Subcutaneous abdominal adipose tissue (tissue), 5 donors: Measurements from ENCODE around the gene CLMN.

Source experiments
- H3K27ac ChIP-seq: one replicate; pipeline ENCODE4 v1.7.0; 2013; ENCODE audit warnings: low read depth, mild to moderate bottlenecking, inconsistent platforms, low read length, moderate library complexity
- H3K27me3 ChIP-seq, 5 donors: one replicate each; pipeline ENCODE4 v1.7.0; 2013; ENCODE audit warnings: low read length in 5 of 5, inconsistent platforms in 1 of 5; ENCODE audit not compliant: control insufficient read depth in 5 of 5, insufficient read depth in 4 of 5
- H3K36me3 ChIP-seq, 5 donors: one replicate each; pipeline ENCODE4 v1.7.0; 2013; ENCODE audit warnings: low read length in 5 of 5; ENCODE audit not compliant: control insufficient read depth in 5 of 5, insufficient read depth in 5 of 5
- H3K4me1 ChIP-seq, 5 donors: one replicate each; pipeline ENCODE4 v1.7.0; 2013; ENCODE audit warnings: low read length in 5 of 5, mild to moderate bottlenecking in 3 of 5, moderate library complexity in 1 of 5; ENCODE audit not compliant: control insufficient read depth in 5 of 5, insufficient read depth in 5 of 5
- H3K4me3 ChIP-seq, 5 donors: one replicate each; pipeline ENCODE4 v1.7.0; 2013; ENCODE audit warnings: low read length in 5 of 5, low read depth in 1 of 5
- H3K9ac ChIP-seq, 5 donors: one replicate each; pipeline ENCODE4 v1.7.0; 2013; ENCODE audit warnings: low read length in 5 of 5, mild to moderate bottlenecking in 4 of 5, moderate library complexity in 3 of 5
- H3K9me3 ChIP-seq, 5 donors: one replicate each; pipeline ENCODE4 v1.7.0; 2013; ENCODE audit warnings: low read length in 5 of 5; ENCODE audit not compliant: control insufficient read depth in 5 of 5
- donor health status: healthy.
- donor health status: healthy.
- donor health status: healthy.
- donor health status: healthy.
- donor health status: healthy.

Gene CLMN

GRCh38 chr14:95227279-95227860, 92.3 kb downstream of the CLMN start:
- no peak overlapping the region for H3K4me3 ChIP-seq
- H3K36me3 ChIP-seq = peaks cover 0 to 3% (median 0%) of the 10 kb centered on the region in 5 donors
- H3K9me3 ChIP-seq = no peaks in the 10 kb centered on the region
- no peaks in the 10 kb centered on the region for H3K27me3 ChIP-seq
- H3K9ac ChIP-seq = no peak overlapping the region
- H3K27ac ChIP-seq = no peak overlapping the region
- H3K4me1 ChIP-seq = peaks cover 0 to 31% (median 28%) of the 10 kb centered on the region in 5 donors

DNA sequence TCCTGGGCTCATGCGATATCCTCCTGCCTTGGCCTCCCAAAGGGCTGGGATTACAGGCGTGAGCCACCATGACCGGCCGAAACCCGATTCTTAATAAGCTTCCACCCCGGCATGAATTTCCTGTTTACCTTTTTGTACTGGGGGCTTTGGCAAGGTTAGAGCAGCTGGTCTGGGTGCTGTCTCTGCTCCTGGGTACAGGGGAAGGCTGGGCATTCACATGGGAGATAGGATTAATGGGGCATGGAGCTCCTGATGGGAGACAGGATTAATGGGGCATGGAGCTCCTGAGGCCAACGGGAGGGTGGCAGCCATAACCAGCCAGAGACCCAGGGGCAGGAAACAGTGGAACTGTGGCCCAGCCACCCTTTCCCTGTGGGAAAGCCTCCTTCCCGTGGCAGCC, 92.9 kb downstream of the CLMN start:
- Histone ChIP-seq H3K36me3 (peaks cover 0 to 3% (median 0%) of the 10 kb centered on the region in 5 donors), H3K4me1 (peaks cover 2 to 32% (median 28%) of the 10 kb centered on the region in 5 donors), H3K27ac (no peak overlapping the region), H3K27me3 (no peaks in the 10 kb centered on the region), H3K4me3 (no peak overlapping the region), H3K9me3 (no peaks in the 10 kb centered on the region), H3K9ac (no peak overlapping the region)

DNA sequence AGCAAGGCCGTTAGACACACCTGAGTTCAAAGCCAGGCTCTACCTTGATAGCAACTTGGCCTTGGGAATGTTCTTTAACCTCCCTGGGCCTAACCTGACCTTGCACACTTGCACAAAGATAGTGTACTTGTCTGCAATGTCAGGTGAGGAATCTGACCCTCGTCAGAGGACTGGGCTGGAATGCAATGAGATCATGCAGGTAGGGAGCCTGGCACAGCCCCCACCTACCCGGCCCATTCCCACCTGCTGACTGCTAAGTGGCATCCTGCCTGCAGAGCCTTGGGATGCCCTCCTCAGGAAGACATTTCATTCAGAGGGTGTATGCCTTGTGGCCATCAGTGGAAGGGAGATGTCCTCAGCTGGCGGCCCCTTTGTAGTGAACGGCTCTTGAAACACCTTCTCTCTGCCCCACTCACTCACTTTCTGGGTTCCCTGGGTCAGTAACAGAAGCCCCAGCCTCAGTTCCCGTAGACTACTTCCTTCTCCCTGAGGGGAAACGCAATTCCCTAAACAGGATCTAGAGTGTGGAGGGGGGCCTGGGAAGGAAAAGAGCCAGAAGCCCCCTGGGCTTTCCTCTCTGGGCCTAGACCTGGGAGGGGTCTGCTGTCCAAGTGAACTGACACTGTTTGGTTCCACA, 94.3 kb downstream of the CLMN start:
- Histone ChIP-seq H3K36me3 (peaks cover 0 to 4% (median 3%) of the 10 kb centered on the region in 5 donors), H3K9me3 (no peaks in the 10 kb centered on the region), H3K4me1 (peaks cover 3 to 33% (median 29%) of the 10 kb centered on the region in 5 donors), H3K27ac (no peak overlapping the region), H3K27me3 (no peaks in the 10 kb centered on the region), H3K4me3 (no peak overlapping the region), H3K9ac (no peak overlapping the region)

DNA sequence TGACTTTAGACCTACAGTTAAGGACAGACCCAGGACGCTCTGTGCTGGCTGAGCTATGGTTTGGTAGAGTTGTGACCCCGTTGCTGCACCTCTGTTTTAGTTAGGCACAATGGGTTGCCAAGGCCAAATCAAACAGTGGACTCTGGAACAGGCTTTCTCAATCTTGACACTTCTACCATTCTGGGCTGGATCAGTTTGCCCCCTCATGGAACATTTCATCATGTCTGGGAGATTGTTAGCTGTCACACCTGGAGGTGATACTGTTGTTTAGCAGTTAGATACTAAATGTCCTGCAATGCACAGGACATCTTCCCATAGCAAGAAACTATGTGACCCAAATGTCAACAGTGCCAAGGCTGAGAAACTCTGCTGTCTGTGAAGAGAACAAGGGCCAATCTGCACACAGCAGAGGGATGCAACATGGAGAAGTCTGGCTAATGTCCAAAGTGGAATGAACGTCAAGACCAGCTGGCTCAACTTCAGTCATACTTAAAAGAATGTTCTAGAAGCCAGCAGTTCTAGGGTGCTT, 96.8 kb downstream of the CLMN start:
- no peaks in the 10 kb centered on the region for H3K27me3 ChIP-seq
- no peaks in the 10 kb centered on the region for H3K9me3 ChIP-seq
- peak overlapping the region; percentile 79 for H3K27ac ChIP-seq
- H3K4me3 ChIP-seq = no peak overlapping the region
- peaks cover 0 to 11% (median under 1%) of the 10 kb centered on the region in 5 donors for H3K36me3 ChIP-seq
- H3K4me1 ChIP-seq = peaks cover 3 to 32% (median 29%) of the 10 kb centered on the region in 5 donors
- H3K9ac ChIP-seq = no peak overlapping the region

- Histone ChIP-seq H3K27me3 (no peaks in the 10 kb centered on the region), H3K36me3 (peaks cover 0 to 15% (median 3%) of the 10 kb centered on the region in 5 donors), H3K4me3 (no peak overlapping the region), H3K9me3 (no peaks in the 10 kb centered on the region), H3K4me1 (peaks cover 3 to 34% (median 29%) of the 10 kb centered on the region in 5 donors), H3K9ac (peak overlapping the region in 1 of 5 donors; percentile 16), H3K27ac (peak overlapping the region; percentile 79)
Observed at GRCh38 chr14:95222151-95222631, 97.5 kb downstream of the CLMN start.

- no peaks in the 10 kb centered on the region for H3K27me3 ChIP-seq
- peak overlapping the region in 1 of 5 donors; percentile 16 for H3K9ac ChIP-seq
- peaks cover 0 to 15% (median 3%) of the 10 kb centered on the region in 5 donors for H3K36me3 ChIP-seq
- peak overlapping the region; percentile 79 for H3K27ac ChIP-seq
- H3K4me3 ChIP-seq = peak overlapping the region in 1 of 5 donors; percentile 38
- no peaks in the 10 kb centered on the region for H3K9me3 ChIP-seq
- H3K4me1 ChIP-seq = peaks cover 3 to 35% (median 29%) of the 10 kb centered on the region in 5 donors
Observed at GRCh38 chr14:95221531-95221930, 98.2 kb downstream of the CLMN start.

DNA sequence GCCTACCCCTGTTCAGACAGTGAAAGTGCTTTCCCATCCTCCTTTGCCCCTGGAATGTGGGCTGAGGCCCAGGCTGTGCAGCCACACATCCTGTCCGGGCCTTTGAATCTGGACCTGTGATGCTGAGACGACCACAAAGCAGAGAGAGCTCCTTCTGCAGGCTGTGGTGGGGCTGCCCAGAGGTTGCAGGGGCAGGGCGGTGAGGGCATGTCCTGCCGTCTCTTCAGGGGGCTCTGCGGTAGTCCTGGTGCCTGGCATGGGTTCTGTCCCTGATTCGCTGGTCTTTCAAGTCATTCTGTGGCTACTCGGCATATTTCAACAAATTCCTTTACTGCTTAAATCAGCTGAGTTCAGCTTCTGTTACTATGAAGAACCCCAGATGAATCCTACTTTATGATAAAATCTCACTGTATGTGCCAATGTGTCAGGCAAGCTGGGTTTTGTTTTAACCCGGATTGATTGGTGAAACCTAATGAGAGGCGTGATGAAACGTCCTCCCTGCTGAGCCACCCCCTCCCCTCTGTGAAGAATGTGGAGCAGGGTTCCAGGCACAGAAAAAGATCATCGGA, 99.0 kb downstream of the CLMN start:
- no peaks in the 10 kb centered on the region for H3K27me3 ChIP-seq
- peaks cover 3 to 35% (median 29%) of the 10 kb centered on the region in 5 donors for H3K4me1 ChIP-seq
- H3K9ac ChIP-seq = no peak overlapping the region
- H3K27ac ChIP-seq = peak overlapping the region; percentile 79
- no peak overlapping the region for H3K4me3 ChIP-seq
- no peaks in the 10 kb centered on the region for H3K9me3 ChIP-seq
- H3K36me3 ChIP-seq = peaks cover 0 to 17% (median 3%) of the 10 kb centered on the region in 5 donors

DNA sequence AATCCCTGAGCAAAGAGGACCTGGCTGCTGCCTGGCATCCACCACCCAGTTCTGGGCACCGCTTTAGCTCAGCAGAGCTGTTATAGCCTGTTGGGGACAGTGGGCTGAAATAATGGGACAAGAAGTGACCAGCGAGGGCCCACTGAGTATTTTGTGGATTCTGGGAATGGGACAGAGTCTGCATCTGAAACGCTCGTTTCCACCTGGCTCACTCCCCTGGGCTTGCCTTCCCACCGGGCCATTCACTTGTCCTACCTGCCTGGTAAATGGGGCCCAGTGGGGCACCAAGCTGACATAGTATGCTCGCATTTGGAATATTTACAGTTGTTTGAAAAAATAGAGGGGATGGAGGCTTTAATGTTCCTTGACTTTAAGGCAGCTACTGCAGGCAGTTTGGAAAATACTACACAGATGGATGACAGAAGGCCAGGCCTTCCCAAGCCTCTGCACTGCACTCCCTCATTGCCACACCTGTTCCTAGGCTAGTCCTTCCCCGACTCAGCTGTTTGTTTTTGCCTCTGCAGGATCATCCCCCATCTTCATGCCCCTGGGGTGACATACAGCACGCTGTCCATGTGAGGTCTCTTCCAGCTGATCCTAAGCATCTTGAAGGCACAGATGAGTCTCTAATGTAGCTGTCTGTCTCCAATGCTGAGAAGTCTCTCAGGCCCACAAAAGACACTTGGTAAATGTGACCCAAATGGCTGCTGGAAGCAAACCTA, 101.1 kb downstream of the CLMN start:
- Histone ChIP-seq H3K36me3 (peaks cover 0 to 21% (median 3%) of the 10 kb centered on the region in 5 donors), H3K9ac (no peak overlapping the region), H3K4me1 (peaks cover 3 to 35% (median 29%) of the 10 kb centered on the region in 5 donors), H3K4me3 (no peak overlapping the region), H3K27ac (no peak overlapping the region), H3K9me3 (no peaks in the 10 kb centered on the region), H3K27me3 (no peaks in the 10 kb centered on the region)

DNA sequence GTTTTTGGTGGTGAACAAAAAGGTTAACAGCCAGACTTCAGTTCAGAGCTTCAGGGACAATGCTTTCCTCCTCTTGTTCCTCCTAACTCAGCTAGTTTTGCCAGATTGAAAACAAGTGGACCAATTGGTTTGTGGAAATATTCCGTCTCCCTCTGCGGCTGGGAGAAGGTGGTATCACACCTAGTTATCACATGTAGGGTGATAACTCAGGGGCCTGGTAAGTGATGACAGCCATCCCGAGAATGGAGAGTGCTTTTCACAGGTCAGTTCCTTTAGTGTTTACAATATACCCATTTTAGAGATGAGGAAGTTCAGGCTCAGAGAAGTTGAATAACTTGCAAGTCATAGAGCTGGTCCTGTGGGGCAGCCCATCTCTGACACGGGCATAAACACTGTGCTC, 101.7 kb downstream of the CLMN start:
- H3K9ac ChIP-seq = no peak overlapping the region
- H3K36me3 ChIP-seq = peaks cover 0 to 21% (median 6%) of the 10 kb centered on the region in 5 donors
- H3K27me3 ChIP-seq = no peaks in the 10 kb centered on the region
- peaks cover 3 to 28% (median 25%) of the 10 kb centered on the region in 5 donors for H3K4me1 ChIP-seq
- H3K4me3 ChIP-seq = no peak overlapping the region
- no peak overlapping the region for H3K27ac ChIP-seq
- no peaks in the 10 kb centered on the region for H3K9me3 ChIP-seq
